ENCODE results near the gene TXK. TPM values are rescaled to one million over a fixed set of nuclear protein-coding genes. Genes with fewer than 3 reads are reported as not detected.

TXK gene
- total and polyA plus RNA-seq, 12 donors = 0.55 to 4.9 (median 1.4) TPM

DNA sequence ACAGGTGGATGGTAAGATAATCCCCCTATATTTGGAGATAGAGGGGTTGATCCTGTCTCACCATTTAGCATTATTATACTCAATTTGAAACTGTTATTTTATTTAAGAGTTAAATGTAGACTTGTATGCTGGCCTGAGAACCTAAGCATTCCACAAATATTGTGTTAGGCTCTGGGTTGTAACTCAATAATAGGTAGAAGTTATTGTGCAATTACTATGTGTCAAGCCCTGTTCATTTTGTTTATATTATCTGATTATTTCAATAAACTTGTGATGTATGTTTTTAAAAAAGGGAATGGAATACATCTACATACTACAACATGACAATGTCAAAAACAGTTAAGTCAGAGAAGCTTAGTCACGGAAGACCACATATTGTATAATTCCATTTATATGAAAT, 13.6 kb upstream of the TXK start:
- H3K36me3 ChIP-seq (replicated peaks in 1 of 2) = no peaks in the 10 kb centered on the region
- H3K9me3 ChIP-seq (replicated peaks in 1 of 3) = no peaks in the 10 kb centered on the region
- TF ChIP-seq CTCF (IDR thresholded peaks at IDR 0.05) (no peak), POLR2A (IDR thresholded peaks at IDR 0.05) (no peak)
- intact Hi-C loops (cut with DNase I) = no loop called here
- no peak overlapping the region for H3K4me3 ChIP-seq
- no peaks in the 10 kb centered on the region for H3K4me1 ChIP-seq (replicated peaks in 1 of 2)
- H3K27me3 ChIP-seq = no peaks in the 10 kb centered on the region
- 89 to 92% (median 91%) methylated on average over 1 of the region's 1 CpG for WGBS, 4 donors
- no peak for DNase-seq
- no peak overlapping the region for H3K27ac ChIP-seq

- WGBS, 4 donors = 57 to 67% (median 61%) methylated on average over 2 of the region's 2 CpGs
- Histone ChIP-seq H3K27ac (no peak overlapping the region), H3K4me3 (no peak overlapping the region), H3K9me3 (replicated peaks in 1 of 3) (no peaks in the 10 kb centered on the region), H3K36me3 (replicated peaks in 1 of 2) (no peaks in the 10 kb centered on the region), H3K27me3 (no peaks in the 10 kb centered on the region), H3K4me1 (replicated peaks in 1 of 2) (no peaks in the 10 kb centered on the region)
- intact Hi-C loops (cut with DNase I) = no loop called here
- DNase-seq = no peak
- peak; percentile 44 to 70 (median 58) for TF ChIP-seq CTCF (IDR thresholded peaks at IDR 0.05)
- no peak for TF ChIP-seq POLR2A (IDR thresholded peaks at IDR 0.05)
Observed at GRCh38 chr4:48141048-48141447, 7.0 kb upstream of the TXK start.

- Histone ChIP-seq H3K27ac (no peak overlapping the region), H3K9me3 (replicated peaks in 1 of 3) (no peaks in the 10 kb centered on the region), H3K27me3 (no peaks in the 10 kb centered on the region), H3K36me3 (replicated peaks in 1 of 2) (no peaks in the 10 kb centered on the region), H3K4me1 (replicated peaks in 1 of 2) (no peaks in the 10 kb centered on the region), H3K4me3 (no peak overlapping the region)
- WGBS, 4 donors = 60 to 78% (median 69%) methylated on average over 3 of the region's 3 CpGs
- no peak for TF ChIP-seq CTCF (IDR thresholded peaks at IDR 0.05)
- no peak for TF ChIP-seq POLR2A (IDR thresholded peaks at IDR 0.05)
- intact Hi-C loops (cut with DNase I) = loop anchor here in 1 of 2 donors (10.0 kb wide), 1 partner anchor 135 kb away; no protein-coding TSS in a partner anchor
- DNase-seq = peak in 1 of 7 donors; percentile 26
Observed at GRCh38 chr4:48139691-48140090, 5.6 kb upstream of the TXK start.

GRCh38 chr4:48138936-48139335, 4.9 kb upstream of the TXK start:
- no peaks in the 10 kb centered on the region for H3K27me3 ChIP-seq
- 81 to 88% (median 84%) methylated on average over 3 of the region's 3 CpGs for WGBS, 4 donors
- no peak overlapping the region for H3K4me3 ChIP-seq
- no peak for DNase-seq
- H3K27ac ChIP-seq = no peak overlapping the region
- H3K9me3 ChIP-seq (replicated peaks in 1 of 3) = no peaks in the 10 kb centered on the region
- no peaks in the 10 kb centered on the region for H3K4me1 ChIP-seq (replicated peaks in 1 of 2)
- intact Hi-C loops (cut with DNase I) = loop anchor here in 1 of 2 donors (10.0 kb wide), 1 partner anchor 136 kb away; no protein-coding TSS in a partner anchor
- TF ChIP-seq CTCF (IDR thresholded peaks at IDR 0.05) (no peak), POLR2A (IDR thresholded peaks at IDR 0.05) (no peak)
- no peaks in the 10 kb centered on the region for H3K36me3 ChIP-seq (replicated peaks in 1 of 2)
